ENCODE results near the gene DCDC2C. TPM values are rescaled to one million over a fixed set of nuclear protein-coding genes. Genes with fewer than 3 reads are reported as not detected.

The DCDC2C gene
- total RNA-seq, 2 experiments from 2014 or later: not detected

DNA sequence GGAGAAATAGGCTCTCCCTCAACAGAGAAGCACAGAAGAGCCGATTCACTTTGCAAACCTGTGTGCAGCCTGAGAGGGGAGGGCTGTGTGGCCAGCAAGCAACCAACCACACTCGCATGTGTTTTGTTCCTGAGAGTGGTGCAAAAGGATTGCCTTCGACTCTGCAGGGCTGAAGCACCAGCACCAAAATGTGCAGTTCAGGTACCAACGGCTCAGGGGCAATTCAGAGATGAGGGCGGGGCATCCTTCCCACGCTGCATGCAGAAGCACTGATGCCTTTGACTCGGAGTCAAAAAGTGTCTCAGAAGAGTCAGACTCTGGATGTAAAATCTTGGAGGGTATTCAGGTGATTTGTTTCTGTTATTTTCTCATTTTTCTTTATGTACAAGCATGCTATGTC, 55.5 kb downstream of the DCDC2C start:
- no peaks in the 10 kb centered on the region for H3K9me3 Mint-ChIP-seq
- peaks cover 7% of the 10 kb centered on the region for H3K27me3 Mint-ChIP-seq
- no peak overlapping the region for H3K4me3 Mint-ChIP-seq
- H3K4me1 Mint-ChIP-seq (ENCODE audit: low read depth): no peaks in the 10 kb centered on the region
- no peak for DNase-seq
- intact Hi-C loops (cut with micrococcal nuclease): no loop called here
- ChIA-PET POLR2A (no interaction called here), CTCF (interaction anchor here (1.2 kb wide), 1 partner anchor 22 kb away, joined by 5 read pairs; no protein-coding TSS in a partner anchor)
- H3K36me3 Mint-ChIP-seq: no peaks in the 10 kb centered on the region
- no peak overlapping the region for H3K27ac Mint-ChIP-seq

- H3K4me1 Mint-ChIP-seq (ENCODE audit: low read depth): no peaks in the 10 kb centered on the region
- no peak overlapping the region for H3K4me3 Mint-ChIP-seq
- ChIA-PET POLR2A (no interaction called here), CTCF (no interaction called here)
- H3K27ac Mint-ChIP-seq: no peak overlapping the region
- no peak for DNase-seq
- peaks cover 8% of the 10 kb centered on the region for H3K27me3 Mint-ChIP-seq
- intact Hi-C loops (cut with micrococcal nuclease): no loop called here
- no peaks in the 10 kb centered on the region for H3K9me3 Mint-ChIP-seq
- H3K36me3 Mint-ChIP-seq: no peaks in the 10 kb centered on the region
Measured at GRCh38 chr2:3759331-3759730, 56.0 kb downstream of the DCDC2C start.

- no peak overlapping the region for H3K4me3 Mint-ChIP-seq
- H3K9me3 Mint-ChIP-seq: no peaks in the 10 kb centered on the region
- no peak for DNase-seq
- intact Hi-C loops (cut with micrococcal nuclease): no loop called here
- H3K4me1 Mint-ChIP-seq (ENCODE audit: low read depth): no peaks in the 10 kb centered on the region
- no peak overlapping the region for H3K27ac Mint-ChIP-seq
- H3K27me3 Mint-ChIP-seq: peaks cover 9% of the 10 kb centered on the region
- no peaks in the 10 kb centered on the region for H3K36me3 Mint-ChIP-seq
- POLR2A ChIA-PET: no interaction called here
- CTCF ChIA-PET: no interaction called here
Measured at GRCh38 chr2:3759761-3760160, 56.4 kb downstream of the DCDC2C start.

DNA sequence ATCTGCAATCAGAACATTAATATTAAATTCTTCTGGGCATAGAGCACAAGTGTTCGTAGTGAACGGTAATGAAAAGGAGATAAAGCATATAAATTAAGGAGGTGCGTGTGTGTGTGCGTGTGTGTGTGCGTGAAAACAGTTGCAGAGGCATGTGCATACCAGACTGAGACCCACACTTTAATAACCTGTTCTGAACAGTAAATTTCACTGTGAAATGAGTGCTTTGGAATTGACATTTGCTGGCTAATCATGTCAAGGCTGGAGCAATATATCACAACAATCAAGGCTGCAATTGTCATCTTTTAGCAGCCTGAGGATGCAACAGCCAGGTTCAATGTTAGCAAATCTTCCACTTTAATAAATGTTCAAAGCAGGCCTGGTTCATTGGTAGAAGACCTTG, 57.9 kb downstream of the DCDC2C start:
- ChIA-PET CTCF (no interaction called here), POLR2A (no interaction called here)
- Mint-ChIP-seq H3K4me3 (no peak overlapping the region), H3K4me1 (ENCODE audit: low read depth) (no peaks in the 10 kb centered on the region), H3K27me3 (peaks cover 14% of the 10 kb centered on the region), H3K36me3 (no peaks in the 10 kb centered on the region), H3K27ac (no peak overlapping the region), H3K9me3 (no peaks in the 10 kb centered on the region)
- intact Hi-C loops (cut with micrococcal nuclease): no loop called here
- DNase-seq: no peak

- CTCF ChIA-PET: no interaction called here
- Mint-ChIP-seq H3K27me3 (peaks cover 17% of the 10 kb centered on the region), H3K27ac (no peak overlapping the region), H3K4me3 (no peak overlapping the region), H3K9me3 (no peaks in the 10 kb centered on the region), H3K36me3 (no peaks in the 10 kb centered on the region), H3K4me1 (ENCODE audit: low read depth) (no peaks in the 10 kb centered on the region)
- POLR2A ChIA-PET: no interaction called here
- DNase-seq: no peak
- intact Hi-C loops (cut with micrococcal nuclease): no loop called here
Measured at GRCh38 chr2:3762771-3763447, 59.5 kb downstream of the DCDC2C start.

DNA sequence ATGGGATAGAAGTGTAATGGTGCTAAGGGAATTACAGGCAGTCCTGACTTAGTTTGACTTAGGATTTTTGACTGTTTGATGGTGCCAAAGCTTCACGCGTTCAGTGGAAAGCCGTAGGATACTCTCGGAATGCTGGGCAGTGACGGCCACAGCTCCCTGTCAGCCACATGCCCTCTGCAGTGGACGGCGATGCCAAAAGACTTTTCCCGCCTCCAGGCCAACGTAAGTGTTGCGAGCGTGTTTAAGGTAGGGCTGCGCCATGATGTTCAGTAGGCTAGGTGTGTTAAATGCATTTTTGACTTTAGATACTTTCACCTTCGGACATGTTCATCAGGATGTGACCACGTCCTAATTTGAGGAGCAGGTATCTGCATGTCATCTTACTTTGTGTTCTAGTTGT, 63.4 kb downstream of the DCDC2C start:
- ChIA-PET CTCF (interaction anchor here (1.5 kb wide), 1 partner anchor 12 kb away, joined by 4 read pairs; no protein-coding TSS in a partner anchor), POLR2A (no interaction called here)
- Mint-ChIP-seq H3K27me3 (peaks cover 16% of the 10 kb centered on the region), H3K4me1 (ENCODE audit: low read depth) (no peaks in the 10 kb centered on the region), H3K9me3 (no peaks in the 10 kb centered on the region), H3K4me3 (no peak overlapping the region), H3K36me3 (no peaks in the 10 kb centered on the region), H3K27ac (no peak overlapping the region)
- intact Hi-C loops (cut with micrococcal nuclease): no loop called here
- no peak for DNase-seq

DNA sequence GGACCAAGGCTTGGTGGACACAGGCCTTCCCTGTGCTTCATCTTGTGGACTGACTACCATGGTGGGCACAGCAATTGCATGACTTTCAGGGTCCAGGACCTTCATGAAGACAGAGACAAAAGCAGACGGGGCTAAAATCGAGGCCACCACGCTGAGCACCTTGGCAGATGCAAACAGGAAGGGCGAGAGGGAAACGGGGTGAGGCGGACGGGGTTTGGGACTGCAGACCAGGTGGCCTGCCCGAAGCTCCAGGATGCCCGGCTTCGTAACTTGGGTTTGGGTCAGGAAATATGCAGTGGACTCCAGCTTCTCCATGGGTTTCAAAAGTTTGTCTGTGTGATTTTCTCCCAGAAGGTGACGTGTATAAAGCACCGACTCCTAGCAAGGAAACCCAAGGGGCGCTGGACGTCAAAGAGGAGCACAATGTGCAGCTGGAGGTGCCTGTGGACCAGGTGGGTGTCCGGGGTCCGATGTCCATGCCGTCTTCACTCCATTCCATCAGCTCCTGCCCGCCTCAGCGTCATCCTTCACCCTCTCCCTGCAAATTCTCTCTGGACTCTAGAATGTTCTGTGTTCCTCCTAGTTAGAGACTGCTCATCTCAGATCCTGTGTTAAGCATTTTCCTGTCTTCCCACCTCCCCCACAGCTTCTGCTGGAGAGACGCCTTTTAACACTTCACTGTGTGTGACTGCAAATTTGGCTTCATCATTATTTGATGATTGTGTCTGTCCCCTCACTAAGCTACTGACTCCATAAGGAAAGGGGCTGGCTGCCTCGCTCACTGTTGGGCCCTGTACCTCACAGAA, 65.8 kb downstream of the DCDC2C start:
- H3K9me3 Mint-ChIP-seq: no peaks in the 10 kb centered on the region
- H3K4me3 Mint-ChIP-seq: no peak overlapping the region
- no peak overlapping the region for H3K27ac Mint-ChIP-seq
- no peaks in the 10 kb centered on the region for H3K4me1 Mint-ChIP-seq (ENCODE audit: low read depth)
- DNase-seq: no peak
- no peaks in the 10 kb centered on the region for H3K36me3 Mint-ChIP-seq
- ChIA-PET CTCF (no interaction called here), POLR2A (no interaction called here)
- intact Hi-C loops (cut with micrococcal nuclease): no loop called here
- peaks cover 19% of the 10 kb centered on the region for H3K27me3 Mint-ChIP-seq

GRCh38 chr2:3769766-3770165, 66.4 kb downstream of the DCDC2C start:
- H3K4me1 Mint-ChIP-seq (ENCODE audit: low read depth): no peaks in the 10 kb centered on the region
- ChIA-PET POLR2A (no interaction called here), CTCF (no interaction called here)
- no peaks in the 10 kb centered on the region for H3K36me3 Mint-ChIP-seq
- no peaks in the 10 kb centered on the region for H3K9me3 Mint-ChIP-seq
- H3K27ac Mint-ChIP-seq: no peak overlapping the region
- no peak for DNase-seq
- H3K4me3 Mint-ChIP-seq: no peak overlapping the region
- intact Hi-C loops (cut with micrococcal nuclease): no loop called here
- H3K27me3 Mint-ChIP-seq: peaks cover 17% of the 10 kb centered on the region

GRCh38 chr2:3770724-3771415, 67.5 kb downstream of the DCDC2C start:
- intact Hi-C loops (cut with micrococcal nuclease): no loop called here
- ChIA-PET POLR2A (no interaction called here), CTCF (interaction anchor here (1.2 to 1.4 kb wide), 2 partner anchors 9 to 10 kb away, joined by 3 to 4 read pairs; no protein-coding TSS in a partner anchor)
- no peaks in the 10 kb centered on the region for H3K36me3 Mint-ChIP-seq
- DNase-seq: no peak
- H3K4me3 Mint-ChIP-seq: no peak overlapping the region
- H3K27ac Mint-ChIP-seq: no peak overlapping the region
- H3K9me3 Mint-ChIP-seq: no peaks in the 10 kb centered on the region
- H3K27me3 Mint-ChIP-seq: peaks cover 14% of the 10 kb centered on the region
- H3K4me1 Mint-ChIP-seq (ENCODE audit: low read depth): no peaks in the 10 kb centered on the region

DNA sequence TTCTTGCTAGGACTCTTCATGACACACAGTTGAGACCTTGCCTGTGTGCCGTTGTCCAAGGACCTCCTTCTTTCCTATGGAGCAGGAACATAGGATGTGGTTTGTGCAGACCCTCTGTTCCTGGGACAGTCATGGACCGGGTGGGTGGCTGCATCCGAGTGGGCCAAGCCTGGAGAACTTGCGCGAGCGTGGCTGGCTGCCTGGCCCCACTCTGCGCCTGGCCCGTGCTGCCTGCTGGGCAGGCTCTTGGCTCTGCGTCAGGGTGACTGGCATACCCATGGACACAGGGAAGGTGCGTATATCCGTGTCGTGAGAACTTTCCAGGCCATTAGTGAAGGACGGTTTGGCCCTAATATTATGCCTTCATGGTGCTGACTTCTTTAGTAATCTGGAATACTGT, 68.2 kb downstream of the DCDC2C start:
- Mint-ChIP-seq H3K4me3 (no peak overlapping the region), H3K27me3 (peaks cover 12% of the 10 kb centered on the region), H3K9me3 (no peaks in the 10 kb centered on the region), H3K36me3 (no peaks in the 10 kb centered on the region), H3K27ac (no peak overlapping the region), H3K4me1 (ENCODE audit: low read depth) (no peaks in the 10 kb centered on the region)
- CTCF ChIA-PET: interaction anchor here (1.2 to 1.4 kb wide), 2 partner anchors 8 to 9 kb away, joined by 3 to 4 read pairs; no protein-coding TSS in a partner anchor
- POLR2A ChIA-PET: no interaction called here
- no peak for DNase-seq
- intact Hi-C loops (cut with micrococcal nuclease): no loop called here

GRCh38 chr2:3774336-3774735, 71.0 kb downstream of the DCDC2C start:
- Mint-ChIP-seq H3K4me1 (ENCODE audit: low read depth) (no peaks in the 10 kb centered on the region), H3K4me3 (no peak overlapping the region), H3K27ac (no peak overlapping the region), H3K9me3 (no peaks in the 10 kb centered on the region), H3K27me3 (peaks cover 7% of the 10 kb centered on the region), H3K36me3 (no peaks in the 10 kb centered on the region)
- DNase-seq: no peak
- intact Hi-C loops (cut with micrococcal nuclease): no loop called here
- ChIA-PET CTCF (no interaction called here), POLR2A (no interaction called here)

- POLR2A ChIA-PET: no interaction called here
- CTCF ChIA-PET: no interaction called here
- H3K27me3 Mint-ChIP-seq: peaks cover 10% of the 10 kb centered on the region
- H3K9me3 Mint-ChIP-seq: no peaks in the 10 kb centered on the region
- no peak overlapping the region for H3K27ac Mint-ChIP-seq
- H3K36me3 Mint-ChIP-seq: no peaks in the 10 kb centered on the region
- peaks cover 10% of the 10 kb centered on the region for H3K4me1 Mint-ChIP-seq (ENCODE audit: low read depth)
- H3K4me3 Mint-ChIP-seq: no peak overlapping the region
- DNase-seq: no peak
- intact Hi-C loops (cut with micrococcal nuclease): no loop called here
Measured at GRCh38 chr2:3776311-3776710, 72.9 kb downstream of the DCDC2C start.
